OCI-LY1 (cell line): ENCODE data around the gene SUCO.

ENCODE experiments used
- CTCF ChIP-seq: fragments of 200-600 bp; sonication (generic), shearing (Covaris generic); IDR thresholded peaks from 2 replicates; pipeline ENCODE4 v1.5.1; 2017; ENCODE audit warnings: mild to moderate bottlenecking, antibody characterized with exemption, low read length, moderate library complexity, mixed read lengths
- EZH2 ChIP-seq: fragments of 200-600 bp; sonication (generic), shearing (Covaris generic); IDR thresholded peaks from 2 replicates; pipeline ENCODE4 v1.8.0; 2017; ENCODE audit warnings: borderline replicate concordance, mixed run types, mild to moderate bottlenecking, antibody characterized with exemption, low read length, moderate library complexity, mixed read lengths

- TF ChIP-seq CTCF, result no peak
- TF ChIP-seq EZH2, result no peak
These were observed 96.7 kb downstream of the SUCO start for GRCh38 chr1:172629638-172630037.
